MM.1S (cell line): ENCODE measurements around the gene TOR4A.
A peak's percentile ranks its signal among the peaks of the same experiment; 100 is the strongest.

Experiments used
- DNase-seq: peaks from one replicate; pipeline ENCODE4 v3.0.0-alpha.2; 2015
- H2AFZ ChIP-seq: fragments of 300-600 bp; sonication (generic); 2 replicates; pipeline ENCODE4 v1.6.0; 2016; ENCODE audit warnings: antibody characterized with exemption, low read length
- H3F3A ChIP-seq: fragments of 300-600 bp; sonication (generic); 2 replicates; pipeline ENCODE4 v1.6.1; 2016; ENCODE audit warnings: mild to moderate bottlenecking, antibody characterized with exemption, low read length, moderate library complexity, mixed read lengths; ENCODE audit not compliant: insufficient read depth
- H3K27ac ChIP-seq: fragments of 300-600 bp; sonication (generic); 2 replicates; pipeline ENCODE4 v1.5.1; 2016; ENCODE audit warnings: mild to moderate bottlenecking, low read length
- H3K27me3 ChIP-seq: fragments of 300-600 bp; sonication (generic); replicated peaks from 2 replicates; pipeline ENCODE4 v1.6.0; 2016; ENCODE audit warnings: low read length; ENCODE audit not compliant: insufficient read depth
- H3K36me3 ChIP-seq: fragments of 300-600 bp; sonication (generic); replicated peaks from 2 replicates; pipeline ENCODE4 v1.6.1; 2016; ENCODE audit warnings: mild to moderate bottlenecking, low read length, mixed read lengths; ENCODE audit not compliant: insufficient read depth
- H3K4me1 ChIP-seq: fragments of 300-600 bp; sonication (generic); 2 replicates; pipeline ENCODE4 v1.6.1; 2016; ENCODE audit warnings: low read length, mixed read lengths
- H3K4me2 ChIP-seq: fragments of 300-600 bp; sonication (generic); 2 replicates; pipeline ENCODE4 v1.6.0; 2016; ENCODE audit warnings: low read depth, low read length
- H3K4me3 ChIP-seq: fragments of 300-600 bp; sonication (generic); 2 replicates; pipeline ENCODE4 v1.5.1; 2016; ENCODE audit warnings: low read length, mixed read lengths
- H3K79me2 ChIP-seq: fragments of 300-600 bp; sonication (generic); 2 replicates; pipeline ENCODE4 v1.6.1; 2016; ENCODE audit warnings: mixed run types, low read length, mixed read lengths
- H3K9ac ChIP-seq: fragments of 300-600 bp; sonication (generic); 2 replicates; pipeline ENCODE4 v1.6.1; 2016; ENCODE audit warnings: low read length, mixed read lengths
- H3K9me2 ChIP-seq: fragments of 300-600 bp; sonication (generic); replicated peaks from 2 replicates; pipeline ENCODE4 v1.6.1; 2016; ENCODE audit warnings: mild to moderate bottlenecking, low read length, mixed read lengths; ENCODE audit not compliant: insufficient read depth
- H3K9me3 ChIP-seq: fragments of 300-600 bp; sonication (generic); replicated peaks from 2 replicates; pipeline ENCODE4 v1.6.1; 2016; ENCODE audit warnings: mild to moderate bottlenecking, low read length, mixed read lengths; ENCODE audit not compliant: insufficient read depth
- H4K20me1 ChIP-seq: fragments of 300-600 bp; sonication (generic); 2 replicates; pipeline ENCODE4 v1.6.1; 2016; ENCODE audit warnings: mild to moderate bottlenecking, low read length, moderate library complexity, mixed read lengths; ENCODE audit not compliant: insufficient read depth
- CTCF ChIP-seq: fragments of 300-600 bp; sonication (generic); IDR thresholded peaks from 2 replicates; pipeline ENCODE4 v1.5.1; 2016; ENCODE audit warnings: antibody characterized with exemption, low read length, mixed read lengths
- EZH2 ChIP-seq: fragments of 300-600 bp; sonication (generic); optimal IDR thresholded peaks from 2 replicates; pipeline ENCODE3; 2017; ENCODE audit warnings: low read depth, mild to moderate bottlenecking, antibody characterized with exemption, low read length, mixed read lengths
- EZH2phosphoT487 ChIP-seq: fragments of 300-600 bp; sonication (generic); IDR thresholded peaks from 2 replicates; pipeline ENCODE4 v1.6.1; 2018; ENCODE audit warnings: antibody characterized with exemption, low read length

The TOR4A gene

DNA sequence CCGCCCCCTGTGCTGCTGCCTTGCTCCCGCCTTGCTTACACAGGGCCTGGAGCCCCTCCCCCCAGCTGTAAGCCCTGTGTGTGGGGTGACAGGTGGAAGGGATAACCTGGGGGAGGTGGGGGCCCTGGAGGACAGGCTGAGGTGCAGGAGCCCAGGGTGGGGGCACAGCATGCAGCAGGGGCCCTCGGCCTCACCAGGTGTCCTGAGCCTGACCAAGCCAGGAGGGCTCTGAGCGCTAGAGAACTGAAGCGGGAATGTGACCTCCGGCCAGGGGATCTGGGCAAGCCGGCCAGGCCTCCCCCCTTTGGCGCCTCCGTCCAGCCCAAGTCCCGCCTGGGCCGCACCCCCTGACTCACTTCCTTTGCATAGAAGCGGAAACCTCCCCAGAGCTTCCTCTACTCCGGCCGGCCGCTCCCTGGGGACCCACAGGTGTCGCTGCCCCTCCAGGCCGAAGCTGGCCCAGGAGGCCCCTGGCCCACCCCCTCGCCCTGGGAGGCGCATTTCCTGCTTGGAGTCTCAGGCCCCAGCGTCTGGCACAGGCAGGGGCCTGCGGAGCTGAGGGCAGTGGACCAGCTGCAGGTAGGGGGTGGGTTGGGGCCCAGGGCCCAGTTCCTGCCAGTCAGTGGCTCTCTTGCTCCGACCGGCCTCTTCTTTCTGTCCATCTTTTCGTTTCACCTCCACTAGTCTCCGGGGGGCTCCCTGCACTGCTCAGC is at the start of gene TOR4A:
Gene TOR4A (plus strand): TSS at position 398 of the 713 bp plus-strand sequence. CDS start 964 bp downstream, outside the sequence.
- TF ChIP-seq CTCF: peak; percentile 35
- TF ChIP-seq EZH2: no peak
- Histone ChIP-seq H3K9ac (peak within 1 kb of the TSS; percentile 70), H3K27ac (peak within 1 kb of the TSS; percentile 10; the same call in 1 of the 2 replicates), H3K4me3 (peak within 1 kb of the TSS; percentile 74), H3K4me1 (peaks cover 3% of the 10 kb centered on the region; the same call in 1 of the 2 replicates), H4K20me1 (no peaks in the 10 kb centered on the region), H3K9me2 (no peaks in the 10 kb centered on the region), H3K27me3 (no peaks in the 10 kb centered on the region), H3K4me2 (peak within 1 kb of the TSS; percentile 79), H3F3A (no peaks in the 10 kb centered on the region), H3K9me3 (no peaks in the 10 kb centered on the region), H3K36me3 (no peaks in the 10 kb centered on the region), H3K79me2 (peaks cover 8% of the 10 kb centered on the region; the same call in 1 of the 2 replicates), H2AFZ (peak within 1 kb of the TSS; percentile 75)
- peak; percentile 73 for DNase-seq

GRCh38 chr9:137227853-137228505 is 49.5 kb upstream of the TOR4A start:
- DNase-seq: no peak
- TF ChIP-seq EZH2 (no peak), CTCF (no peak)
- H3K79me2 ChIP-seq: no peaks in the 10 kb centered on the region
- H2AFZ ChIP-seq: no peak overlapping the region
- H3K36me3 ChIP-seq: no peaks in the 10 kb centered on the region
- H3F3A ChIP-seq: no peaks in the 10 kb centered on the region; the same call in 1 of the 2 replicates
- H3K9ac ChIP-seq: no peak overlapping the region
- peaks cover 9% of the 10 kb centered on the region; the same call in 1 of the 2 replicates for H3K4me1 ChIP-seq
- H3K4me2 ChIP-seq: no peak overlapping the region
- peaks cover 50% of the 10 kb centered on the region for H3K27me3 ChIP-seq
- no peaks in the 10 kb centered on the region for H4K20me1 ChIP-seq
- H3K9me3 ChIP-seq: no peaks in the 10 kb centered on the region
- no peaks in the 10 kb centered on the region for H3K9me2 ChIP-seq
- H3K27ac ChIP-seq: no peak overlapping the region
- H3K4me3 ChIP-seq: no peak overlapping the region

DNA sequence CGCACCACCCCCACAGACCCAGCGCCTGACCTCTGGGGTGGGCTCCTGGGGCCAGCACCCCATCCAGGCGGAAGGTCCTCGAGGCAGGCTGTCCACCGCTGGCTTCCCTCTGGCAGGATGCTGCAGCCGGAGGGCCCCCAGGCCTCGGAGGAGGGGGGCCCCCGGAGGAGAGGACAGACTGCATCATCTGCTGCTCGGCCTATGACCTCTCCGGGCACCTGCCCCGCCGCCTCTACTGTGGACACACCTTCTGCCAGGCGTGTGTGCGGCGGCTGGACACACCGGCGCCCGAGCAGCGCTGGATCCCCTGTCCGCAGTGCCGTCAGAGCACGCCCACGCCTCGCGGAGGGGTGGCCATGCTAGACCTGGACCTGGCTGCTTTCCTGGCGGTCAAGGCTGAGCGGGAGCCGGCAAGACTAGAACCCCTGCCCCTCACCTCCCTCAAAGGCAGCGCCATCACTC is 49.0 kb upstream of the TOR4A start:
- no peaks in the 10 kb centered on the region for H3K9me3 ChIP-seq
- no peak overlapping the region for H3K9ac ChIP-seq
- no peak for DNase-seq
- TF ChIP-seq CTCF (no peak), EZH2 (no peak), EZH2phosphoT487 (no peak)
- H2AFZ ChIP-seq: no peak overlapping the region
- H3K4me3 ChIP-seq: no peak overlapping the region
- no peak overlapping the region for H3K4me2 ChIP-seq
- no peak overlapping the region for H3K27ac ChIP-seq
- no peaks in the 10 kb centered on the region for H3K79me2 ChIP-seq
- H3K36me3 ChIP-seq: no peaks in the 10 kb centered on the region
- peaks cover 55% of the 10 kb centered on the region for H3K27me3 ChIP-seq
- H3K9me2 ChIP-seq: no peaks in the 10 kb centered on the region
- no peaks in the 10 kb centered on the region for H4K20me1 ChIP-seq
- H3F3A ChIP-seq: no peaks in the 10 kb centered on the region
- peaks cover 9% of the 10 kb centered on the region; the same call in 1 of the 2 replicates for H3K4me1 ChIP-seq
